Neural progenitor cell (in vitro differentiated cells): Measurements from ENCODE around the gene LPP. TPM values are rescaled to one million over a fixed set of nuclear protein-coding genes. Genes with fewer than 3 reads are reported as not detected.

Experiments
- DNase-seq: peaks from one replicate; pipeline ENCODE4 v3.0.0-alpha.2; 2016; ENCODE audit warnings: low spot score
- H2AFZ ChIP-seq: fragments of 200-600 bp; sonication (generic); replicated peaks from 2 replicates; pipeline ENCODE4 v1.6.1; 2016; ENCODE audit warnings: antibody characterized with exemption
- H3F3A ChIP-seq: fragments of 200-600 bp; sonication (generic); 2 replicates; pipeline ENCODE4 v1.6.1; 2016; ENCODE audit warnings: antibody characterized with exemption, low read depth
- H3K27ac ChIP-seq: fragments of 200-600 bp; sonication (generic); 2 replicates; pipeline ENCODE4 v1.5.1; 2016; ENCODE audit warnings: mild to moderate bottlenecking
- H3K27me3 ChIP-seq: fragments of 200-600 bp; sonication (generic); 2 replicates; pipeline ENCODE4 v1.6.1; 2016; ENCODE audit warnings: mild to moderate bottlenecking, moderate library complexity
- H3K36me3 ChIP-seq: fragments of 200-600 bp; sonication (generic); 2 replicates; pipeline ENCODE4 v1.5.1; 2016
- H3K4me1 ChIP-seq: fragments of 200-600 bp; sonication (generic); 2 replicates; pipeline ENCODE4 v1.6.1; 2016; ENCODE audit warnings: mixed run types
- H3K4me2 ChIP-seq: fragments of 200-600 bp; sonication (generic); 2 replicates; pipeline ENCODE4 v1.6.1; 2016
- H3K4me3 ChIP-seq: fragments of 200-600 bp; sonication (generic); 2 replicates; pipeline ENCODE4 v1.5.1; 2016
- H3K79me2 ChIP-seq: fragments of 200-600 bp; sonication (generic); 2 replicates; pipeline ENCODE4 v1.6.1; 2016; ENCODE audit warnings: low read depth
- H3K9ac ChIP-seq: fragments of 200-600 bp; sonication (generic); 2 replicates; pipeline ENCODE4 v1.6.1; 2016
- H3K9me3 ChIP-seq: fragments of 200-600 bp; sonication (generic); 2 replicates; pipeline ENCODE4 v1.5.1; 2016; ENCODE audit warnings: low read depth
- H4K20me1 ChIP-seq: fragments of 200-600 bp; sonication (generic); 2 replicates; pipeline ENCODE4 v1.6.1; 2016; ENCODE audit warnings: low read depth
- H3K27ac Mint-ChIP-seq: 3 replicates; pipeline ENCODE4 v1.8.0; 2021; ENCODE audit warnings: mixed read lengths
- H3K27me3 Mint-ChIP-seq: 2 replicates; pipeline ENCODE4 v1.8.0; 2022; ENCODE audit warnings: low read depth, mild to moderate bottlenecking, inconsistent platforms, moderate library complexity, mixed read lengths; ENCODE audit not compliant: insufficient read depth
- H3K36me3 Mint-ChIP-seq: 3 replicates; pipeline ENCODE4 v1.8.0; 2021; ENCODE audit warnings: mixed read lengths
- H3K4me1 Mint-ChIP-seq: 3 replicates; pipeline ENCODE4 v1.8.0; 2021; ENCODE audit warnings: mixed read lengths
- H3K4me3 Mint-ChIP-seq: 3 replicates; pipeline ENCODE4 v1.8.0; 2021; ENCODE audit warnings: mild to moderate bottlenecking, moderate library complexity, mixed read lengths
- H3K9me3 Mint-ChIP-seq: 3 replicates; pipeline ENCODE4 v1.8.0; 2020; ENCODE audit warnings: mixed read lengths
- EZH2 ChIP-seq: fragments of 200-600 bp; sonication (generic); IDR thresholded peaks from 2 replicates; pipeline ENCODE4 v1.6.1; 2017; ENCODE audit warnings: antibody characterized with exemption, mild to moderate bottlenecking, moderate library complexity
- EZH2phosphoT487 ChIP-seq: fragments of 200-600 bp; sonication (generic); IDR thresholded peaks from 2 replicates; pipeline ENCODE4 v1.6.1; 2017; ENCODE audit warnings: antibody characterized with exemption
- total RNA-seq: library from RNA; depleted of rRNA; stranded (reverse); fragments of >200 nt; gene quantifications from 2 replicates; pipeline ENCODE4 v1.2.3, GENCODE V29; 2015; ENCODE audit warnings: low replicate concordance
- TF ChIP-seq, protein P1 (sequence below): fragments of 200-600 bp; sonication (generic); IDR thresholded peaks from 2 replicates; pipeline ENCODE4 v1.5.1; 2017; ENCODE audit warnings: antibody characterized with exemption, mild to moderate bottlenecking

The LPP gene
- total RNA-seq, 1 donor from 2014 or later: 18.9 TPM

DNA sequence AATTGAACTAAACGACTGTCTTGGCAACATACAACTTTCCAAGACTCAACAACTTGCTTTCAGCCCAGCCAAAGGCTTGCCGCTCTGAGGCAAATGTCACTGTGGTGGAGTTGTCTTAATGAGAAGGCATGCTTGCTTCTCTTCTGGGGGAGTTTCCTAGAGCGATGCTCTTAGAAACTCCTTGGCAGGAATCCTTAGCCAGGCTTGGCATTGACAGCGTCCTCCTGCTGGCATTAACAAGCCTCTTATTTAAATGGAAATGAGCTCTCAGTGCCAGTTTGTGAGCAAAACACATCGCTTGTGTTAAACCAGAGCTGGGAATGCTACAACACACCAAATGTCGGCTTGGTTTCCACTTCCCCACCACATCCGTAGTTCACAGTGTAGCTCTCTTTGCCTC is 752.3 kb downstream of the LPP start:
- Mint-ChIP-seq H3K4me3 (no peak overlapping the region), H3K9me3 (peaks cover 2% of the 10 kb centered on the region), H3K27ac (no peak overlapping the region), H3K27me3 (no peaks in the 10 kb centered on the region), H3K36me3 (no peaks in the 10 kb centered on the region), H3K4me1 (peaks cover 7% of the 10 kb centered on the region)
- Histone ChIP-seq H4K20me1 (no peaks in the 10 kb centered on the region), H3K79me2 (no peaks in the 10 kb centered on the region), H2AFZ (peak overlapping the region; percentile 63), H3K27ac (no peak overlapping the region), H3K4me3 (no peak overlapping the region), H3K36me3 (no peaks in the 10 kb centered on the region), H3K9ac (no peak overlapping the region), H3K4me2 (no peak overlapping the region), H3K4me1 (peaks cover 11% of the 10 kb centered on the region), H3K9me3 (no peaks in the 10 kb centered on the region), H3F3A (no peaks in the 10 kb centered on the region), H3K27me3 (no peaks in the 10 kb centered on the region)
- no peak for TF ChIP-seq EZH2
- TF ChIP-seq EZH2phosphoT487: no peak
- TF ChIP-seq, protein P1, sequence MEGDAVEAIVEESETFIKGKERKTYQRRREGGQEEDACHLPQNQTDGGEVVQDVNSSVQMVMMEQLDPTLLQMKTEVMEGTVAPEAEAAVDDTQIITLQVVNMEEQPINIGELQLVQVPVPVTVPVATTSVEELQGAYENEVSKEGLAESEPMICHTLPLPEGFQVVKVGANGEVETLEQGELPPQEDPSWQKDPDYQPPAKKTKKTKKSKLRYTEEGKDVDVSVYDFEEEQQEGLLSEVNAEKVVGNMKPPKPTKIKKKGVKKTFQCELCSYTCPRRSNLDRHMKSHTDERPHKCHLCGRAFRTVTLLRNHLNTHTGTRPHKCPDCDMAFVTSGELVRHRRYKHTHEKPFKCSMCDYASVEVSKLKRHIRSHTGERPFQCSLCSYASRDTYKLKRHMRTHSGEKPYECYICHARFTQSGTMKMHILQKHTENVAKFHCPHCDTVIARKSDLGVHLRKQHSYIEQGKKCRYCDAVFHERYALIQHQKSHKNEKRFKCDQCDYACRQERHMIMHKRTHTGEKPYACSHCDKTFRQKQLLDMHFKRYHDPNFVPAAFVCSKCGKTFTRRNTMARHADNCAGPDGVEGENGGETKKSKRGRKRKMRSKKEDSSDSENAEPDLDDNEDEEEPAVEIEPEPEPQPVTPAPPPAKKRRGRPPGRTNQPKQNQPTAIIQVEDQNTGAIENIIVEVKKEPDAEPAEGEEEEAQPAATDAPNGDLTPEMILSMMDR: no peak
- DNase-seq: peak; percentile 3

DNA sequence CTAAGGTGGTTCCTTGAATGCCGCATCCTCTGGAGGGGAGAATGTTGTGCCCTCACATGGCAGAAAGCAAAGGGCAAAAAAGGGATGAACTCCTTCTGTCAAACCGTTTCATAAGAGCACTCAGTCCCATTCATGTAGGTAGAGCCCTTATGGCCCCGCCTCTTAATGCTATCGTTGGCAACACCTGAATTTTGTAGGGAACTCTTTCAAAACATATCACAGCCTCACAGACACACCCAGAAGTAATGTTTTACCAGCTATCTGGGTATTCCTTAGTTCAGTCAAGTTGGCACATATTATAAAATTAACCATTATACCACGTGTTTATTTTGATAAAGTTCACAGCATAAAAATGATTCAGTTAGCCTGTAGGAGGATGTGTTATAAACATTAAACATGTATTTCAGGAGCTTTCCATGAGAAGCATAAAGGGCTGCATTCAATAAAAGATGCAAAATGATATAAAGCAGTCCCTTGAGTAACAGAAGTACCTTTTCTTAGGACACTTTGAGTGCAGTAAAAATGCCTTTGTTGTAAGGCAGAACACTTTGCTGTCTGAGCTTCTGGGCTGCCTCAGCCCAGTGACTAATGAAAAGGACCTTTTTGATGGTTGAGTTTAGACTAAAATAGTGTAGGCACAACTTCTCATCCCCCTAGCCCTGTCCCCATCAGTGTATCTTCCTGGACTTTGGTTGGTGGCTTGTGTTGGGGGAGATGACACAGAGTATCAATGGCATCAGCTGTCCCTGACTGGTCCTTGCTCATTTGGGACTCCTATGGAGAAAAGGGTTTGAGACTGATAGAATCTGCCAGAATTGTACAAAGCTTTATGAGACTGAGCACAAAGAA is 754.3 kb downstream of the LPP start:
- Histone ChIP-seq H3K9ac (no peak overlapping the region), H4K20me1 (no peaks in the 10 kb centered on the region), H3K27ac (no peak overlapping the region), H3K9me3 (no peaks in the 10 kb centered on the region), H3K79me2 (no peaks in the 10 kb centered on the region), H3K36me3 (no peaks in the 10 kb centered on the region), H3K4me3 (no peak overlapping the region), H3K4me2 (no peak overlapping the region), H3K27me3 (no peaks in the 10 kb centered on the region), H3K4me1 (peaks cover 6% of the 10 kb centered on the region), H2AFZ (no peak overlapping the region), H3F3A (no peaks in the 10 kb centered on the region)
- no peak overlapping the region for H3K27ac Mint-ChIP-seq
- H3K9me3 Mint-ChIP-seq: peaks cover 2% of the 10 kb centered on the region
- H3K27me3 Mint-ChIP-seq: peaks cover 4% of the 10 kb centered on the region
- no peaks in the 10 kb centered on the region for H3K4me1 Mint-ChIP-seq
- DNase-seq: no peak
- no peak overlapping the region for H3K4me3 Mint-ChIP-seq
- TF ChIP-seq EZH2 (no peak), EZH2phosphoT487 (no peak)
- TF ChIP-seq, protein P1: no peak
- no peaks in the 10 kb centered on the region for H3K36me3 Mint-ChIP-seq

DNA sequence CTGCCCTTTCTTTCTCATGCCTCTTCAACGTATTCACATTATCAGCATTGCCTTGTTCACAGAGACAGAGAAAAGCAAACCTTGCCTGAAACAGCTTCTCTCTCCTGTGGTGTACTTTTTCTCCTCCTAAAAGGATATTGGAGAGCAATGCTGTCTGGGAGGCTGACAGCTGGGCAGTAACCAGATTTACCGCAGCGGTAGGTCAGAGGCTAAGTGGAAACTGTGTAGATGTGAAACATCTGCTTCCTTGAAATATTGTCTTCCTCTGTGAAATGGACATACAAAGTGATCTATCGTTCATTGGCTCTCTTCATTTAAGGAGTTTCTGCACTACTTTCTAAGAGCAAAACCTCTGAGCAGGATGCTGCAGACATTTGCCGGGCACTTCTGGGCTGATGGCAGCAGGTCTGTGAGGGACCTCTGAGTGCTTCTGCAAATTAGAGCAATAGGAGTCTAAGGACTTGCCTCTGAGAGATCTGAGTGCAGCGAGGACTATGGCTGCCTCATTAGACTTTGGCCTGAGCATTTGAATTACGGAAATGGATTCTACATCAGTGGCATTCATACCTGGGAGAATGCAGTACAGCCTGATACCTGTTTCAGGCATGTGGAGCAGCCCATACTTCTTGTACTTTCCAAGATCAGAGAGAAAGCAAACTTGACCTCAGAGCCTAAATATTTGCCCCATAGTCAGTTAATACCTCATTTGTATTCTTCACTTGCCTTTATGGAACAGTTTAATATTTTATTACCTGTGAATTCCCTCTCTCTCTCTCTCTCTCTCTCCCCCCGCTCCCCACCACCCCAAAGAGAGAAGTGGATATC is 757.3 kb downstream of the LPP start:
- Histone ChIP-seq H3K4me1 (peaks cover 3% of the 10 kb centered on the region), H3K79me2 (no peaks in the 10 kb centered on the region), H3K4me2 (no peak overlapping the region), H4K20me1 (no peaks in the 10 kb centered on the region), H3K27ac (no peak overlapping the region), H3K27me3 (no peaks in the 10 kb centered on the region), H3F3A (no peaks in the 10 kb centered on the region), H3K9me3 (no peaks in the 10 kb centered on the region), H3K4me3 (no peak overlapping the region), H2AFZ (no peak overlapping the region), H3K9ac (no peak overlapping the region), H3K36me3 (no peaks in the 10 kb centered on the region)
- Mint-ChIP-seq H3K36me3 (no peaks in the 10 kb centered on the region), H3K27me3 (peaks cover 6% of the 10 kb centered on the region), H3K4me1 (no peaks in the 10 kb centered on the region), H3K4me3 (no peak overlapping the region), H3K9me3 (no peaks in the 10 kb centered on the region), H3K27ac (no peak overlapping the region)
- TF ChIP-seq EZH2 (no peak), EZH2phosphoT487 (no peak)
- TF ChIP-seq, protein P1: no peak
- DNase-seq: no peak
